A673 (cell line): ENCODE data around the gene PIGO. TPM values are rescaled to one million over a fixed set of nuclear protein-coding genes. Genes with fewer than 3 reads are reported as not detected.

ENCODE experiments used
- BruUV-seq: library from RNA; stranded (reverse); fragments of 400-500 nt; replicated peaks from 2 replicates; lab custom pipeline; 2021; lab: Mats Ljungman, UMichigan
- CTCF ChIA-PET: fragments of 300-600 bp; sonication (Branson Sonifier 250); formaldehyde crosslinking; loops from one replicate; lab custom pipeline; 2022; ENCODE audit warnings: antibody characterized with exemption; lab: Charles Lee
- POLR2A ChIA-PET: fragments of 300-600 bp; sonication (Branson Sonifier 250); formaldehyde crosslinking; loops from one replicate; lab custom pipeline; 2022; ENCODE audit warnings: antibody characterized with exemption; ENCODE audit not compliant: low non-redundant PET; lab: Charles Lee
- DNase-seq: peaks from one replicate; pipeline ENCODE4 v3.0.0-alpha.2; 2015; ENCODE audit warnings: low spot score
- H3K27ac ChIP-seq: fragments of 200-600 bp; sonication (generic); 2 replicates; pipeline ENCODE4 v1.5.1; 2016; ENCODE audit warnings: mixed run types, low read depth, mild to moderate bottlenecking, mixed read lengths, antibody characterized with exemption, low read length; ENCODE audit not compliant: poor library complexity, severe bottlenecking
- H3K27me3 ChIP-seq: fragments of 200-600 bp; sonication (generic); replicated peaks from 2 replicates; pipeline ENCODE4 v1.6.1; 2017; ENCODE audit warnings: mixed run types, low read depth, mild to moderate bottlenecking, mixed read lengths, antibody characterized with exemption, low read length; ENCODE audit not compliant: insufficient read depth, poor library complexity
- H3K36me3 ChIP-seq: fragments of 200-600 bp; sonication (generic); 2 replicates; pipeline ENCODE4 v1.6.1; 2016; ENCODE audit warnings: mixed run types, mild to moderate bottlenecking, mixed read lengths, antibody characterized with exemption, low read length; ENCODE audit not compliant: insufficient read depth, poor library complexity, severe bottlenecking
- H3K4me1 ChIP-seq: fragments of 200-600 bp; sonication (generic); 2 replicates; pipeline ENCODE4 v1.6.1; 2017; ENCODE audit warnings: mixed run types, mild to moderate bottlenecking, mixed read lengths, antibody characterized with exemption, low read length; ENCODE audit not compliant: insufficient read depth, poor library complexity, severe bottlenecking
- H3K4me3 ChIP-seq: fragments of 200-600 bp; sonication (generic); 2 replicates; pipeline ENCODE4 v1.5.1; 2016; ENCODE audit warnings: low read depth, mixed run types, mild to moderate bottlenecking, mixed read lengths, low read length; ENCODE audit not compliant: poor library complexity, severe bottlenecking
- H3K9me3 ChIP-seq: fragments of 200-600 bp; sonication (generic); 2 replicates; pipeline ENCODE4 v1.6.1; 2016; ENCODE audit warnings: mixed run types, low read depth, mild to moderate bottlenecking, mixed read lengths, antibody characterized with exemption, low read length; ENCODE audit not compliant: poor library complexity, severe bottlenecking
- EZH2 ChIP-seq: fragments of 200-600 bp; sonication (generic); IDR thresholded peaks from 2 replicates; pipeline ENCODE4 v1.6.1; 2017; ENCODE audit warnings: borderline replicate concordance, low read depth, mild to moderate bottlenecking, mixed read lengths, antibody characterized with exemption, low read length; ENCODE audit not compliant: poor library complexity, severe bottlenecking
- intact Hi-C: fragments of 100-400 bp; cut with micrococcal nuclease; formaldehyde crosslinking; loops from one replicate; pipeline ENCODE4 v1.10.0; 2022; ENCODE audit not compliant: unreplicated experiment
- total RNA-seq: library from RNA; stranded (reverse); gene quantifications from 2 replicates; pipeline ENCODE4 v1.2.3, GENCODE V29; 2021
- TF ChIP-seq, protein P1 (sequence below): fragments of 300-800, 200-600 bp; sonication (generic); conservative IDR thresholded peaks from 2 replicates; pipeline ENCODE4 v1.5.1; 2017; ENCODE audit warnings: low read depth, mild to moderate bottlenecking, antibody characterized with exemption, low read length, moderate library complexity, mixed read lengths

PIGO gene
- total RNA-seq, 1 experiment from 2014 or later: 32.9 TPM

DNA sequence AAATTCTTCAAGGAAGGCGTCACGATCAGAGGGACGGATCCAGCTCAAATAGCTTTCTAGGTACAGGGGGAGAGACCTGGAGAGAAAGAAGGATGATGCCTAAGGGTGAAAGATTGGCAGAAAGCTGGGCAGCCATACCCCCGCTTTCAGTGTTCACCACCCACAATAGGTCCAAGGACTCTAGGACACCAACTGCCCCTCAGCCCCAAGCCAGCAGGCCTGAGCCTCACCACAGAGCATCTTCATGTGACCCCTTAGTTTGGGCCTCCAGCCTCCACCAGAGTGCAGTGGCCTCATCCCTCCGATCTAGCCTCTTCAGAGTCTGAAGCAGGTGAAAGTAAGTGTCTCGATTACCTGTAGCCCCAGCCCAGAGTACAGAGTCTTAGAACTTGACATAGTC, 22.2 kb downstream of the PIGO start:
- H3K27me3 ChIP-seq: no peaks in the 10 kb centered on the region
- TF ChIP-seq EZH2: no peak
- TF ChIP-seq, protein P1, sequence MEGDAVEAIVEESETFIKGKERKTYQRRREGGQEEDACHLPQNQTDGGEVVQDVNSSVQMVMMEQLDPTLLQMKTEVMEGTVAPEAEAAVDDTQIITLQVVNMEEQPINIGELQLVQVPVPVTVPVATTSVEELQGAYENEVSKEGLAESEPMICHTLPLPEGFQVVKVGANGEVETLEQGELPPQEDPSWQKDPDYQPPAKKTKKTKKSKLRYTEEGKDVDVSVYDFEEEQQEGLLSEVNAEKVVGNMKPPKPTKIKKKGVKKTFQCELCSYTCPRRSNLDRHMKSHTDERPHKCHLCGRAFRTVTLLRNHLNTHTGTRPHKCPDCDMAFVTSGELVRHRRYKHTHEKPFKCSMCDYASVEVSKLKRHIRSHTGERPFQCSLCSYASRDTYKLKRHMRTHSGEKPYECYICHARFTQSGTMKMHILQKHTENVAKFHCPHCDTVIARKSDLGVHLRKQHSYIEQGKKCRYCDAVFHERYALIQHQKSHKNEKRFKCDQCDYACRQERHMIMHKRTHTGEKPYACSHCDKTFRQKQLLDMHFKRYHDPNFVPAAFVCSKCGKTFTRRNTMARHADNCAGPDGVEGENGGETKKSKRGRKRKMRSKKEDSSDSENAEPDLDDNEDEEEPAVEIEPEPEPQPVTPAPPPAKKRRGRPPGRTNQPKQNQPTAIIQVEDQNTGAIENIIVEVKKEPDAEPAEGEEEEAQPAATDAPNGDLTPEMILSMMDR: no peak
- BruUV-seq: no TSS peak
- DNase-seq: no peak
- H3K4me1 ChIP-seq: peaks cover 15% of the 10 kb centered on the region
- no peaks in the 10 kb centered on the region for H3K9me3 ChIP-seq
- intact Hi-C loops: no loop called here
- H3K36me3 ChIP-seq: peaks cover 42% of the 10 kb centered on the region
- H3K27ac ChIP-seq: no peak overlapping the region
- ChIA-PET CTCF (no interaction called here), POLR2A (no interaction called here)
- H3K4me3 ChIP-seq: no peak overlapping the region

DNA sequence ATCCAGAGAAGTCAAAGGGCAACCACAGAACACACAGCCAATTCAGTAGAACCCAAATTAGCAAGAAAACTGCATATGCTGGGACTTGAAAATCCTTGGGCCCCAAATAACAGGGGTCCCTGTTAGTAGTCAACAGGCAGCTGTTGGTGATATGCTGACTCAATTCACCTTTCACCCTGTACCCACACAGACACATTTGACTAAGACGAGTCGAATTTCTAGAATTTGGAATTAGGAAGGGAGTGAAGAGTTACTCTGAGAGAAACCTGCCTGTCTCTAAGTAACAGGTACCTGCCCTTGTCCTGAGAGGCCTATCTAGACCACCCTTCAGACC, 23.1 kb downstream of the PIGO start:
- no peaks in the 10 kb centered on the region for H3K9me3 ChIP-seq
- H3K36me3 ChIP-seq: peaks cover 50% of the 10 kb centered on the region
- TF ChIP-seq, protein P1: no peak
- TF ChIP-seq EZH2: no peak
- intact Hi-C loops: no loop called here
- peak overlapping the region; percentile 76 for H3K27ac ChIP-seq
- H3K4me1 ChIP-seq: peaks cover 11% of the 10 kb centered on the region
- peak overlapping the region; percentile 10 for H3K4me3 ChIP-seq
- H3K27me3 ChIP-seq: no peaks in the 10 kb centered on the region
- DNase-seq: no peak
- POLR2A ChIA-PET: no interaction called here
- TSS peak; percentile 95 for BruUV-seq
- CTCF ChIA-PET: no interaction called here

DNA sequence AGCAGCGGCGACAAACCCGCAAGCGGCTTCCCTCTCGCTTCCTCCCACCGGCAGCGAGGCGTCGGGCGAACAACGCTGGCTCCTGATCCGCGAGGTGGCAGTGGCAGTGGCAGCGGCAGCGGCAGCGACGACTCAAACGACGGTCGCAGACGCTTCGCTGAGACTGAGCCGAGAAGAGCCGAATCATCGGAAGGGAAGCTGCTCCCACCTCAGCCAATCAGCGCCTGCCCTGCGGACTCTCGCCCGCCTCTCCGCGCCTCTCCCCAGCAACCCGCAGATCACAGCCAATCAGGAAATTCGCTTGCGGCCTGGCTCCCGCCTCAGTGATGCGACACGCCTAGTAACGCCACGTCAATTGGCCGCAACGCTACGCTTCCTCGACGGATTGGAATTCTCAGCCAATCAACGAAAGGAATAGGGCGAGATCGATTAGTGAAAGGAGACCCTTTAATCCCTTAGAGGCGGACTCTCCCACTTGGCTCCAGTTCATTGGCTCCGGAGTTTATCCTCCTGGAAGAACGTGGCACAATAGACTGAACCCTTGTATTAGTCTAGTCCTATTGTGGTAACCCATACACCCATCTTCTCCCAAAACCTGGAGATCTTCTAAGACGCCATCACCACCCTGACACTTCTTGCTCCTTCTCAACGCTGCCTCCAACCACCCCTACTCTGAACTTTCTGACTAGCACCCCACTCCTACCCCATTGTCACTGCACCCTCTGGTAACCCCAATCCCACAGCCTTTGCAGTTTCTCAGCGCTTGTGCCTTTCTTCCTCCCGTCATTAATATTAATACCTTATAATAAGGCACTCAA, 23.7 kb downstream of the PIGO start, which contains the start of gene VCP:
TSS of gene VCP (minus strand) at position 165 of the 818 bp plus-strand sequence. CDS start 272 bp downstream, outside the sequence.
- TF ChIP-seq EZH2: no peak
- TF ChIP-seq, protein P1: no peak
- POLR2A ChIA-PET: interaction anchor here (0.5 to 0.8 kb wide), 2 partner anchors 8 to 30 kb away, joined by 4 read pairs; partner anchors contain the start of gene STOML2
- CTCF ChIA-PET: no interaction called here
- DNase-seq: peak; percentile 100
- H3K36me3 ChIP-seq: peaks cover 56% of the 10 kb centered on the region
- H3K27ac ChIP-seq: peak within 1 kb of the TSS; percentile 100
- H3K9me3 ChIP-seq: no peaks in the 10 kb centered on the region
- H3K4me1 ChIP-seq: peaks cover 6% of the 10 kb centered on the region
- no TSS peak for BruUV-seq
- intact Hi-C loops: no loop called here
- no peaks in the 10 kb centered on the region for H3K27me3 ChIP-seq
- H3K4me3 ChIP-seq: peak within 1 kb of the TSS; percentile 98
